Measurements from ENCODE around the gene GARRE1.
"Not testable (repeated sequence)": the region's sequence is repeated elsewhere in the genome, so short reads cannot be mapped to it uniquely, and the experiment has no call there.

GARRE1 gene

GRCh38 chr19:34254046-34254697 is at the start of gene GARRE1:
TSS of gene GARRE1 (plus strand) at chr19:34254554. CDS start at chr19:34300474, 45,920 bp downstream.
- peak; percentile 88 for DNase-seq (ENCODE audit: low spot score)

GRCh38 chr19:34205324-34205723 is 49.0 kb upstream of the GARRE1 start:
- DNase-seq (ENCODE audit: low spot score), result not testable (repeated sequence)

GRCh38 chr19:34208291-34208884 is 46.0 kb upstream of the GARRE1 start:
- no peak for DNase-seq (ENCODE audit: low spot score)

- DNase-seq (ENCODE audit: low spot score), result no peak
Observed at GRCh38 chr19:34209726-34210125, 44.6 kb upstream of the GARRE1 start.

GRCh38 chr19:34213283-34213682 is 41.1 kb upstream of the GARRE1 start:
- DNase-seq (ENCODE audit: low spot score), result no peak

- no peak for DNase-seq (ENCODE audit: low spot score)
Observed at GRCh38 chr19:34214040-34214439, 40.3 kb upstream of the GARRE1 start.

GRCh38 chr19:34215006-34215665 is 39.2 kb upstream of the GARRE1 start:
- no peak for DNase-seq (ENCODE audit: low spot score)

GRCh38 chr19:34215666-34216038 is 38.7 kb upstream of the GARRE1 start:
- no peak for DNase-seq (ENCODE audit: low spot score)

GRCh38 chr19:34216745-34217219 is 37.6 kb upstream of the GARRE1 start:
- not testable (repeated sequence) for DNase-seq (ENCODE audit: low spot score)

- peak; percentile 52 for DNase-seq (ENCODE audit: low spot score)
Observed at GRCh38 chr19:34217952-34218817, 36.2 kb upstream of the GARRE1 start.

- DNase-seq (ENCODE audit: low spot score), result no peak
Observed at GRCh38 chr19:34218818-34219164, 35.6 kb upstream of the GARRE1 start.

GRCh38 chr19:34220472-34221063 is 33.8 kb upstream of the GARRE1 start:
- peak; percentile 47 for DNase-seq (ENCODE audit: low spot score)

- DNase-seq (ENCODE audit: low spot score), result no peak
Observed at GRCh38 chr19:34222386-34222785, 32.0 kb upstream of the GARRE1 start.

GRCh38 chr19:34224996-34225658 is 29.2 kb upstream of the GARRE1 start:
- DNase-seq (ENCODE audit: low spot score), result no peak

GRCh38 chr19:34225659-34226015 is 28.7 kb upstream of the GARRE1 start:
- no peak for DNase-seq (ENCODE audit: low spot score)

GRCh38 chr19:34226036-34226435 is 28.3 kb upstream of the GARRE1 start:
- no peak for DNase-seq (ENCODE audit: low spot score)

- DNase-seq (ENCODE audit: low spot score), result no peak
Observed at GRCh38 chr19:34228347-34228746, 26.0 kb upstream of the GARRE1 start.

GRCh38 chr19:34228762-34229161 is 25.6 kb upstream of the GARRE1 start:
- no peak for DNase-seq (ENCODE audit: low spot score)

- DNase-seq (ENCODE audit: low spot score), result no peak
Observed at GRCh38 chr19:34229721-34230120, 24.6 kb upstream of the GARRE1 start.

- no peak for DNase-seq (ENCODE audit: low spot score)
Observed at GRCh38 chr19:34230820-34231219, 23.5 kb upstream of the GARRE1 start.

GRCh38 chr19:34231439-34231838 is 22.9 kb upstream of the GARRE1 start:
- DNase-seq (ENCODE audit: low spot score), result no peak

All from AG08396 (cell line).